Activated CD4-positive, CD25-positive, alpha-beta regulatory T cell treated with anti-CD3 and anti-CD28 coated beads, Interleukin-2, amount 50 U/mL, for 72 hours (primary cell): ENCODE results near the gene RABAC1.
"Not testable (repeated sequence)": the region's sequence is repeated elsewhere in the genome, so short reads cannot be mapped to it uniquely, and the experiment has no call there.

Experiments
- DNase-seq: peaks from one replicate; pipeline ENCODE4 v3.0.0; 2021

The RABAC1 gene

DNA sequence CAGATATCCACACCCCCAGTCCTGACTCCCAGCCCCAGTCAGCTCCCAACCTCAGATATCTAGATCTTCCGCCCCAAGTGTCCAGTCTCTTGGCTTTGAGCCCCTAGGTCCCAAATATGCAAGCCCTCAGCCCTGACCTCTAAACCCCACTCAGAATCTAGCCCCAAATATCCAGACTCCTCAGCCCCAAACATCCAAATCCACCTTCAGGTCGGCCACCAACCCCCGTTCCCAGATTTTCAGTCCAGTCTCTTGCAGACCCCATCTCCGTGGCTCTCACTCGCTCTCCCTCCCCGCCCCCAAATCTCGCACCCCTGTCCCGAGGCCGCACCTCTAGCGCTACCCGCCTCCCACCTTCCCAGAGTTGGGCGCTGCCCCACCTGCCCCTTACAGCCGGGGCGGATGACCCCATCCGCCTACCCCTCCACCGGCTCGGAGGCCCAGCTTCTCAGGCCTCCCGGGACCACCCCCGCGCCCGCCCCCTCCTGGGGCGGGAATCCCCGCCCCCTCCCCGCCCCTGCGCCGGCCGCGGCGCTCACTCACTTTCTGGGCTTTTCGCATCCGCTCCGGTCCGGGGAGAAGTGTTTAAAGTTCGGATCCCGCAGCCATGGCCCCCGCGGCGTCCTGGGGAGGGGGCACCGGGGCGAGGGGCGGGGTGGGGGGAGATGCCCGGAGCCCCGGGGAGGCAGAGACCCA is 31.5 kb downstream of the RABAC1 start:
- DNase-seq: no peak

DNA sequence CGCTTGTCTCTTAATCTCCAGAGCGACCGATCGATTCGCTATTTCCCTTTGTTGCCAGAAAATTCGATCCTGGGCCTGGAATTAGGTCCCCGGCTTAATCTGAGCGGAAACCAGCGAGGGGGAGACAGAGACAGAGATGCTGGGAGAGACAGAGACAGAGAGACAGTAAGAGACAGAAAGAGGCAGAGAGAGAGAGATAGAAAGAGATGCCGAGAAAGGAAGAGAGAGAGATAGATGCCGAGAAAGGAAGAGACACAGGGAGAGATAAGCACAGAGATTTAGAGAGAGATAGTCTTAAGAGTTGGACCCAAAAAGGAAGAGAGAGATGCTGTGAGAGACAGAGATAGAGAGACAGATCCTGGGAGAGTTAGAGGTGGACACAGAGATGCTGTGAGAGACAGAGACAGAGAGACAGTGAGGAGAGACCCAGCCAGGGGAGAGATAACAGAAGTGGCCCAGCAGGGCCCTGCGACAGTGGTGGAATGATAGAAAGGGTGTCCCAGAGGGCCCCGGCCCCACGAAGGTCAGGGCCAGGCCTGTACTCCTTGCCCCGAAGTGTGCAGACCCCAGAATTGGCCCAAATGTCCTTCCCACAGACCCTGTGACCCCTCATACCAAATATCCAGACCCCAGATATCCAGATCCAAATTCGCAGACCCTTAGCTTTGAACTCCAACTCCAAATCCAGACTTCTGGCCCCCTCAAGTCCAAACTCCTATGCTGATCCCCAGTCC is 32.2 kb downstream of the RABAC1 start:
- no peak for DNase-seq

DNA sequence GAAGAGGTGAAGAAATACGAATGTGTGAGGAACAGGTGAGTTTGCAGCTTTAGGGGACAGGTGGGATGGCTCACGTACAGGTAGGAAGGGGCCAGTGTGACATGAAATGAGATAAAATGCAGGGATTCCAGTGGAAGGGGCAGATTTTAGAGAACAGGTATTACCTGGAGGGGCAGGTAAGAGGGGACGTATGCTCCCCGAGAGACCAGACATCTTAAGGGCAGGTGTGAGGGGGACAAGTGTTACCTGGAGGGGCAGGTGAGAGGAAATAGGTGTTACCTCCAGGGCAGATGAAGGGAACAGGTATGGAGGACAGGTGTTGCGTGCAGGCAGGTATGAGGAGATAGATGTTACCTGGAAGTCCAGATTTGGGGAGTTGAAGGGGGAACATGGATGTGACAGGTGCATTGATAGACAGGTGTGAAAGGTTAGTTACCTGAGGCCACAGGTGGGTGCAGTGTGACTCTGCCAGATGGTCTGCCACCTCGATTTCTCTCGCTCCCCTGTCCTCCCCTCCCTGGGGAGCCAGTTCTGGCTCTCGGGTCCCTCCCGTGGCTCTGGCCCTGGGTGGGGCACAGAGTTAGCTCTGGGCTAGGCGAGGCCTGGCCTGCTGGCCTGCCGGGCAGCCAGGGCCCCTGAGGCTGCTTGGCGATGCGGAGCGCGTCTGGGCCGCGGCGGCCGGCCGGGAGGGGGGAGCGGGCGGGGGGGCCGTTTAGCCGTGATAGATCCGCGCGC is 32.9 kb downstream of the RABAC1 start:
- no peak for DNase-seq

DNA sequence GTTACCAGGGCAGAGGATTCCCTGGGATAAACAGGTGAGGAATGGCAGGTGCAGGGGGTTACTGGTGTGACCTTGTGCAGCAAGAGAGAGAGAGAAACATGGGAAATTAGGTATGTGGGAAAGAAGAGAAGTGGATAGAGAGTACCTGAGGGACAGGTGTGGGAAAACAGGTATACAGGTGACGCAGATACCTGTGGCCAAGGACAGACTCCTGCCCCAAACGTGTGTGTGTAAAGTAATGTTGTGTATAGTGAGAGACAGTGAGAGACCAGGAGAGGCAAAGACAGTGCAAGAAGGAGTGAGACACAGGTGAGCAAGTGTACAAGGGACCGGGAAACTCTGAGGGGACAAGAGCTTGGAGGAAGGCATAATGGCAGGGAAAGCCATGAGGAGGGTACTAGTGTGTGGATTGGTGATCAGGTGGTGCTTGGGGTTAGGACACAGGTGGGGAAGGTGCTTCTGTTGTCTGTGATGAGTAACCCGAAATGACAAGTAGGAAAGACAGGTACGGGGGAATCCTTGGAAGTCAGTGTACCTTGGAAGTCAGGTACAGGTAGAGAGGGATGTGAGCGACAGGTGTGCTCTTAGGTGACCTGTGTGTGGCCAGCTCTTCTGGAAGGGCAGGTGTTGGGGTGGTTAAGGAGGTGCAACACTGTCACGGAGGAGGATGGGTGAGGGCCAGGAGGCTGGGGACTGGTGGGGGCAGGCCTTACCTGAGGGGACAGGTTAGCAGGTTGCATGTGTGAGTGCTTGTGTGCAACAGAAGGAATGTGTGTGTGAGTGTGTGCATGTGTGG is 33.7 kb downstream of the RABAC1 start:
- DNase-seq: no peak

DNA sequence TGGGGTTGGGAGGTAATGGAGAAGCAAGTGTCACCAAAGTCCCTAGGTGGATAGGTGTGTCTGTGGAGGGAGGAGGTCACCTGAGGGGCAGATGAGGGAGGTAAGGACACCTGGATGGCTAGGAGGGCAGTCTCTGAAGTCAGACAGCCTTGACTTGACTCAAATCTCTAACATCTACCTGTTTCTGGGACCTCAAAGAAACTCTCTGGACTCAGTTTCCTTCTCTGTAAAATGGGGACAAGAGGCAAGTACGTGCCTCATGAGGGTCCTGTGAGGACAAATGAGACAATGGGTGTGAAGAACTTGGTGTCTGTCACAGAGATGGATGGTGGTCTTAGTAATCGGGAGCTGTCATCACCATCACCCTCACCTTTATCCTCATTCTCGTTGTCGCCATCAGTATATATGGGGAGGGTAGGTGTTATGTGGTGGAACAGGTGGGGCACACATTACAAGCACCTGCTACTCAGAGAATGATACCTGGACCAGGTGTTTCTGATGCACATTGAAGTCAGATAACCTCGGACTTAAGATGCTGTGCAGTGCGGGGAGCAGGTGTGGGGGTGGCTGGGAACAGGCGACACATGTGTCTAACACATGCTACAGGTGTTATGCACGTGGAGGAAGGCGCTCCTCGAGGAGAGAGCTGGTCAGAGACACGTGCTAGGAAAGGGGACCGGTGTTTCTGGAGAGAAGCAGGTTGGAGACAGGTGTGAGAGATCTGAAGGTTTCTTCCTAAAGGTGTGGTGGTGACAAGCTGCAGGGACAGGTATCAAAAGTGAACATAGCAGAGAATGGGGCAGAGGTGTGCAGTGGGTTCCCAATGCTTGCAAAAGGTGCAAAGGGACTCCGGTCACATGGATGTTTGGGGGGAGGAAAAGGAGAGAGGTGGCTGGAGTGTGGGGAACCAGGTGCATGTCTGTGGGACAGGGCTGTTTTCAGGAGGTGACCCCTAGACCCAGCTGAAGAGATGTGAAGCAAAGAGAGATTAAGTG is 34.7 kb downstream of the RABAC1 start:
- DNase-seq: no peak

DNA sequence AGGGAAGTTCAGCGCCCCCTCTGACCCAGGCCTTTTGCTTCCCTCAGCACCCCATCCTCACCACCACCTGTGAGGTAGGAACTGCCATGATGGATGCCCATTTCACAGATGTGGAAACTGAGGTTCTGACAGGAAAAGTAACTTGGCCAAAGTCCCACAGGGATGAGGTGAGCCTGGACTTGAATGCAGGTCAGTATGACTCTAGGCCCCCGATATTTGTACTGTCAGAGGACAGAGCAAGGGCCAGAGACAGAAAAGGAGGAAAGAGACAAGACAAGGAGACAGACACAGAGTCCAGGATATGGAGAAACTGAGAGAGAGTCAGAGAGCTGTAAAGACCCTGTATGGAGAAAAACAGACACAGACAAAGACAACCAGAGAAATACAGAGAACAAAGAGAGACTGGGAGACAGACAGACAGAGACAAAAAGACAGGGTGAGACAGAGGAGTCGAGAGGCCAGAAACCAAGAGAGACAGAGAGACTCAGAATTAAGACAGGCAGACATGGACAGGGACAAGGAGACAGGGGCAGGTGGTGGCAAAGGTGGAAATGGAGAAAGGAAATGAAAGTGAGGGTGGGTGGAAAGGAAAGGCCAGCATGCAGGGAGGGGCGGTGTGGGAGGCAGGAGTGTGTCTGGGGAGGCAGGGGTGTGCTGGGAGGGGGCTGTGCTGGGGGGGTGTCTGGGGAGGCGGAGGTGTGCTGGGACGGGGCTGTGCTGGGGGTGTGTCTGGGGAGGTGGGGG is 35.9 kb downstream of the RABAC1 start:
- no peak for DNase-seq

DNA sequence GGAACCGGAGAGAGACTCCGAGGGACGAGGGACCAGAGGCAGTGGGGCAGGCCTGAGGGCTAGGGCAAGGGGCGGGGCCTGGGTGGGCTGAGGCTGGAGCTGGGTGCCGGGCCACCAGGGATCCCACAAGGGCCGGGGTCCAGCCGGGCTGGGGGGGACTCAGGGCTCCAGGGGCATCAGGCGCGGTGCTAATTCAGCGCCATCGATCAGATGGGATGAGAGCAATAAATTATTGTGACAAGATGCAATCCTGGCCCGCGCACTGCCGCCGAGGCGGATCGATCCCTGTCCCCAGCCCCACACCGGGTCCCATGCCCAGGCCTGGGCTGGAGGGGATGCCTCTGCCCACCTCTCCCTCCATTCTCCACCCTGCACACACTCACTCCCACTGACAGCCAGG is 36.5 kb downstream of the RABAC1 start:
- no peak for DNase-seq

DNA sequence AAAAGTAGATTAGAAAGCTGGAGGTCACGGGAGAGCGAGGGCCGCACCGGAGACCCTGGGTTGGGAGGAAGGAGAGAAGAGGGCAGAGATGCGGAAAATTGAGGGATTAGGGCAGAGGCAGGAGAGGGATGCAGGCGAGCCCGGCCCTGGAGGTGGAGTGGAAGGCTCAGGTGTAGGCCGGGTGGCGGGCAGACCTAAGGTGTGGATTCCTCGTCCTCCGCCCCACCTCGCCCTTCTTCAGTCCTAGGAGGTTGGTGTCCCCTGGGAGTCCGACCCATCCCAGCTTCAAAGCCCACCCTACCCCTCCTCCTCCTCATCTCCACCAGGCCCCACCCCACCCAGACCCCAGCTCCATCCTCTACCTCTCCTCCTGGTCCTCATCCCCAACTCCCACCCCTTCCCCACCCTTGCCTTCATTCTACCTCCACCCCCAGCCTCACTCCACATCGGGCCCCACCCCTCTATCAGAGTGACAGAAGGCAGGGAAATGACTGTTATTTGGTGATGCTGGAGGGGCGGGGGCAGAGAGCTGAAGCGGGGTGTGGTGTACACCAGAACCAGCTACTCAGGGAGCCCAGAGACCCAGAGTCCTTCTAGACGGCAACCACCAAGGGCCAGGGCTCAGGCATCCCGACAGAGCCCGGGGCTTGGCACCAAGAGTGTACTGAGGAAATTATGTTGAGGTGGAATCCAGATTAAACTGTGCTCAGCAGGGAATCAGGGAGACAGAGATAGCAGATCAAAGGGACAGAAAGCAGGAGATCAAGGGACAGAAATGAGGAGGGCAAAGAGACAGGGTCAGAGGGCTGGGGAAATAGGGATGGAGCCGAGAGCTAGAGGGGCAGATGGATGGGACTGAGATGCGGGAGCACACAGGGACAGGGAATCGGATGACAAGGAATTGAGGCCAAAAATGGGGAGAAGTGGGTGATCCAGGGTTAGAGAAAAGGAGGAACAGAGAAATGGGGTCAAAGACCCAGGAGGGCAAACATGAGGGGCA is 37.2 kb downstream of the RABAC1 start:
- no peak for DNase-seq

DNA sequence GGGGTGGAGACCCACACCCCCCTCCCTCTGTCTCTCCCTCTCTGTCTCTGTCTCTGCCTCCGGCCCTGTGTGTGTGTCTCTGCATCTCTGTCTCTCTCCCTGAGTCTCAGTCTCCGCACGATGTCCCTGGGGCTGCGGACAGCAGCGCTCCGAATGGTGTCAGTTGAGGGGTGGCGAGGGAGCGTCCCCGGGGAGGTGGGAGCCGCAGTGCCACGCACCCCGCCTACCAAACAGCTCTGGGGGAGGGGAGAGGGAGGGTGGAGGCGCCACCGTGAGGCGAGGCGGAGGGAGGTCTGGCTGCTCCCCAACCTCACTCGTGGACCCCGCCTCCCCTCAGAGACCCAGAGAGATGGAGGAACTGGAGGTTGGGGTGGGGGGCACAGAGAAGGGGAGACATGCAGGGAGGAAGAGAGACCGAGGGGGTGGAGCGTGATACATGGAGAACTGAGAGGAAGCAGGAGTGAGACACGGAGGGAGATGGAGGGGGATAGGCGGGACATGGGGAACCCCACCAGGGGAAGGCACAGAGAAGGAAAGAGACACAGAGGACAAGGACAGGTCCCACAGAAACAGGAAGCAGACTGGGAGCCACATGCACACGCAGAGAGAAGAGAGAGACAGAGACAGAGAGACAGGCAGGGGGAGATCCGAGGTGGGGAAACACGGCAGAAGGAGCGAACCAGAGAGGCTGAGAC is 38.1 kb downstream of the RABAC1 start:
- no peak for DNase-seq

DNA sequence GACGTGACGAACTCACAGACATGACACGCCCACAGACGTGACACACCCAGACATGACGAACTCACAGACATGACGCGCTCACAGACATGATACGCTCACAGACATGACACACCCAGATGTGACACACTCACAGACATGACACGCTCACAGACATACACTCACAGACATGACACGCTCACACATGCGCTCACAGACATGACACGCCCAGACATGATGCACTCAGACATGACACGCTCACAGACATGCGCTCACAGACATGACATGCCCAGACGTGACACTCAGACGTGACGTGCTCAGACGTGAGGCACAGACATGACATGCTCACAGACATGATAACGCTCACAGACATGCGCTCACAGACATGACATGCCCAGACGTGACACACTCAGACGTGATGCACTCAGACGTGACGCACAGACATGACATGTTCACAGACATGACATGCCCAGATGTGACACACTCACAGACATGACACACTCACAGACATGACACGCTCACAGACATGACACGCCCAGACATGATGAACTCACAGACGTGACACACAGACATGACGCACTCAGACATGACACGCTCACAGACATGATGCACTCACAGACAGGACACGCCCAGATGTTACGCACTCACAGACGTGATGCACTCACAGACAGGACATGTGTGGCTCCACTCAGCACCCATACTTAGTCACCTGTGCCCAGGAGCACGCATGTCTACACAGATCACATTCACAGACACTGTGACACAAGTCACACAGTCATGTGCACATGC is 39.0 kb downstream of the RABAC1 start:
- DNase-seq: no peak

DNA sequence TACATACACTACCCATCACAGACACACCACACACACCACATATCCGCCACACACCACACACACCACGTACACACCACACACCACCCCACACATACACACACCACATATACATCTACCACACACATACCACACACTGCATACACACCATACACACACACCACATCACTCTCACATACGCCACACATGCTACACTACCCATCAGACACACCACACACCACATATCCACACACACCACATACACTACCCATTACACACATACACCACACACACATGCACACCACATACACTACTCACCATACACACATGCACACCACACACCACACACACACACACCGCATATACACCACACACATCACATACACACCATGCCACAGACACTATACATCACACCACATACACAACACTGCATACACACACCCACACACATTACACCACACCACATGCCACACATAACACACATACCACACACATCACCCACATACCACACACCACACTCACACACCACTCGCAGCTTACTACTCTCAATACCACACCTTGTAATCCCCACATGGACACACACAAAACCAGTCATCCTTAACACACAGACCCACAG is 40.4 kb downstream of the RABAC1 start:
- no peak for DNase-seq

DNA sequence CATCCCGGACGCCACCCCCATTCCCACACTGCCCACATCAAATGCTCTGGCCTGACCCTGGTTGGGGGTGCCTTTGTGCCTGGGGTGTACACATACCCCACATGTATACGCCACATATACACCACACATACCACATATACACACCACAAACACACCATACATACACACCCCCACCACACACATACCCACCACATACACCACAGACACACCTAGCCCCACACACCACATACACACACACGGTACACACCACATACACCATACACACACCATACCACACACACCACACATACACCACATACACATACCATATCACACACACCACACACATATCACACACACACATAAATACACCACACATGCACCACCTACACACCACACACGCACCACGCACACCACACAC is 41.0 kb downstream of the RABAC1 start:
- DNase-seq: no peak

DNA sequence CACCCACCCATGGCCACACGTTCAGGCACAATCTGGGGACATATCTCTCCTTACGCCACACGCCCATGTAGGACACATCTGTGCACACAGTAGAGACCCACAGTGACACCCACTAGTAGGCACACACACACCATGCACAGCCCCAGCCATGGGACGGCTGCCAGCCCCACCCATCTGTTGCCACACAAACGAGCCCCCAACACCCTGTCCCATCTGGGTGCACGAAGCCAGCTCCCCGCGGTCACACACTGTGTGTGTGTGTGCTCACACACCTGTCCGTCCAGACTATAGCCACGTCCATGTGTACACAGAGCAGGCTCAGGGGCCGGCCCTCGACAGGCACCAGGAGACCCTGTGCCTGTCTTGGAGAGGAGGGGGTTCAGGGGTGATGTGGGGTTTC is 41.4 kb downstream of the RABAC1 start:
- DNase-seq: no peak

DNA sequence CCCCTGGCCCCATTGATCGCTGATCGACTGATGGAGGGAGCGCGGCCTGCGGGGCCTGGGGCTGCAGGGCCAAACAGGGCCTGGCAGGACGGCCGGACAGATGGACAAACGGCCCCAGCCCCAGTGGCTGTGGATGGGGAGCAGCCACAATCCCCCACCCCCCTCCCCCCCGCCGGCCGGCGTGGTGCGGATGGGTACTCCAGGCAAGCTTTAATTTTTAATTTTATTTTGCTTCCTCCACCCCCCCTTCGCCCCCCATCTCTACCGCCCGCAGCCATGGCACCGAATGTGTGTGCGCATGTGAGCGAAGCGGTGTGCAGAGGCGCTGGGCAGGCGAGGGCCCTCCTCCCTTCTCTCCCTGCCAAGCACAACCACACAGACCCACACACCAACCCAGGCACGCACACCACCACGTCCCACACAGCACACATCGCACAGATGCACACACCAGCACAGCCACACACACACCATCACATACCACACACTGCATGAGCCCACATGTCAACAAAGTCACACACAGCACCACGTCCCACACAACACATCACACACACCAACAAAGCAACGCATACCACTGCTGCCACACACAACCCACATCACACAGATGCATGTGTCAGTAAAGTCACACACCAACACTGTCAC is 43.2 kb downstream of the RABAC1 start:
- no peak for DNase-seq

DNA sequence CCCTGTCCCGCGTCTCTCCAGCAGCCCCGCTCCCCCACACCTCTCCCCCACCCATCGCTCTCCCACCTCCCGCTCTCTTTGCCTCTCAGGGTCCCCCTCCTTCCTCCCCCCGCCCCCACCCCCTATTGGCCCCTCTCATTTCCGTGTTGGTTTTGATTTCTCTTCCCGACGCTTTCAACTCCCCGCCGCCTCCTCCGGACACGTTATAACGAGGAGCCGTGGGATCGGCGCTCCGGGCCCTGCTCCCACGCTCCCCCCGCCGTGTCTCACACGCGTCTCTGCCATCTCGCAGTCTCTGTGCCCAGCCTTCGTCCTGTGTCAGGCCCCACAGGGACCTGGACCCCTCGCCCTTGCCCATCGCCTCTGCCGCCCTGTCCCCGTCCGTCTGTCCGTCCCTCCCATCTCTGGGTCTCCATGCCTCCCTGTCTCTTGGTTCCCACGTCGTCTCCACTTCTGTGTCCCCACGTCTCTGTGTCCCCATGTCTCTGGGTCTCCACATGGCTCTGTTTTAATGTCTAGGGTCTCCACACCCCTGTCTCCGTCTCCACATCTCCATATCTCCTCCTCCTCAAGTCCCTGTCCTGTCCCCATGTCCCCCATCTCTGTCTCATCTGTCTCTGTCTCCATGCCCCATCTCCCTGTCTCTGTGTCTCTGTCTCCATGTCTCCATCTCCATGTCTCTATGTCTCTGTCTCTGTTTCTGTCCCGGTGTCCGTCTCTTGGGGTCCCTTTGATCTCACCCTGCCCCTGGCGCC is 43.9 kb downstream of the RABAC1 start:
- DNase-seq: no peak

DNA sequence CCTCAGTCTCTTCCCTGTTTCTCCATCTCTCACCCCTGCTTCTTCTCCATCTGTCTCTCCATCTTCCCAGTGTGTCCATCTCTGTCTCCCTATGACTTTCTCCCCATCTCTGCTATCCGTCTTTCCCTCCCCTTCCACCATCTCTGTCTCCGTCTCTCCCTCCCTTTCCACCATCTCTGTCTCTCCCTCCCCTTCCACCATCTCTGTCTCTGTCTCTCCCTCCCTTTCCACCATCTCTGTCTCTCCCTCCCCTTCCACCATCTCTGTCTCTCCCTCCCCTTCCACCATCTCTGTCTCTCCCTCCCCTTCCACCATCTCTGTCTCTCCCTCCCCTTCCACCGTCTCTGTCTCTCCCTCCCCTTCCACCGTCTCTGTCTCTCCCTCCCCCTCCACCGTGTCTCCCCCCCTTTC is 44.7 kb downstream of the RABAC1 start:
- DNase-seq: not testable (repeated sequence)
